ENCODE results near the gene RADIL. TPM values are rescaled to one million over a fixed set of nuclear protein-coding genes. Genes with fewer than 3 reads are reported as not detected.

The RADIL gene
- total and polyA plus RNA-seq, 3 donors from 2014 or later: 24.3 to 29.7 (median 25.6) TPM

DNA sequence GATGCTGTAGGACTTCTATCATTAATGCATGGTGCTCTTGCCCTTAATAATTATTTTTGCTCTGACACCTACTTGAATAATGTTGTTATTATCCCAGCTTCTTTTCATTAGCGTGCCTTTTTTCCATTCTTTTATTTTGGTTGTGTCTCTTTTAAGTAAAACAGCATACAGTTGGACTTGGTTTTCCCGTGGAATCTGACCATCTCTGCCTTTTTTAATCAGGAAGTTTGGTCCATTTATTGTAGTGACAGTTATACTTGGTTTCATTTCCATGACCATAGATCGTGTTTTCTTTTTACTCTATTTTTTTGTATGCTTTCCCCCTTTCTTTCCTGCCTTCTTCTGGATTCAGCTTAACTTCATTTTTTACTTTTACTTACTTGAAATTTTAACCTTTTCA is 26.3 kb downstream of the RADIL start:
- no peak for DNase-seq
- H3K4me1 ChIP-seq: no peaks in the 10 kb centered on the region
- WGBS, 2 donors: 88 to 89% methylated on average over 3 of the region's 3 CpGs
- no peaks in the 10 kb centered on the region for H3K27me3 ChIP-seq
- H3K36me3 ChIP-seq (ENCODE audit: low read depth, missing control alignments): no peaks in the 10 kb centered on the region
- no peak overlapping the region for H3K27ac ChIP-seq
- no peak for TF ChIP-seq POLR2A (IDR thresholded peaks at IDR 0.05)
- TF ChIP-seq, protein P1, sequence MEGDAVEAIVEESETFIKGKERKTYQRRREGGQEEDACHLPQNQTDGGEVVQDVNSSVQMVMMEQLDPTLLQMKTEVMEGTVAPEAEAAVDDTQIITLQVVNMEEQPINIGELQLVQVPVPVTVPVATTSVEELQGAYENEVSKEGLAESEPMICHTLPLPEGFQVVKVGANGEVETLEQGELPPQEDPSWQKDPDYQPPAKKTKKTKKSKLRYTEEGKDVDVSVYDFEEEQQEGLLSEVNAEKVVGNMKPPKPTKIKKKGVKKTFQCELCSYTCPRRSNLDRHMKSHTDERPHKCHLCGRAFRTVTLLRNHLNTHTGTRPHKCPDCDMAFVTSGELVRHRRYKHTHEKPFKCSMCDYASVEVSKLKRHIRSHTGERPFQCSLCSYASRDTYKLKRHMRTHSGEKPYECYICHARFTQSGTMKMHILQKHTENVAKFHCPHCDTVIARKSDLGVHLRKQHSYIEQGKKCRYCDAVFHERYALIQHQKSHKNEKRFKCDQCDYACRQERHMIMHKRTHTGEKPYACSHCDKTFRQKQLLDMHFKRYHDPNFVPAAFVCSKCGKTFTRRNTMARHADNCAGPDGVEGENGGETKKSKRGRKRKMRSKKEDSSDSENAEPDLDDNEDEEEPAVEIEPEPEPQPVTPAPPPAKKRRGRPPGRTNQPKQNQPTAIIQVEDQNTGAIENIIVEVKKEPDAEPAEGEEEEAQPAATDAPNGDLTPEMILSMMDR (IDR thresholded peaks at IDR 0.05): no peak
- H3K4me3 ChIP-seq: no peak overlapping the region
- intact Hi-C loops (cut with DNase I; ENCODE audit: low total_unique reads): no loop called here
- no peaks in the 10 kb centered on the region for H3K9me3 ChIP-seq

DNA sequence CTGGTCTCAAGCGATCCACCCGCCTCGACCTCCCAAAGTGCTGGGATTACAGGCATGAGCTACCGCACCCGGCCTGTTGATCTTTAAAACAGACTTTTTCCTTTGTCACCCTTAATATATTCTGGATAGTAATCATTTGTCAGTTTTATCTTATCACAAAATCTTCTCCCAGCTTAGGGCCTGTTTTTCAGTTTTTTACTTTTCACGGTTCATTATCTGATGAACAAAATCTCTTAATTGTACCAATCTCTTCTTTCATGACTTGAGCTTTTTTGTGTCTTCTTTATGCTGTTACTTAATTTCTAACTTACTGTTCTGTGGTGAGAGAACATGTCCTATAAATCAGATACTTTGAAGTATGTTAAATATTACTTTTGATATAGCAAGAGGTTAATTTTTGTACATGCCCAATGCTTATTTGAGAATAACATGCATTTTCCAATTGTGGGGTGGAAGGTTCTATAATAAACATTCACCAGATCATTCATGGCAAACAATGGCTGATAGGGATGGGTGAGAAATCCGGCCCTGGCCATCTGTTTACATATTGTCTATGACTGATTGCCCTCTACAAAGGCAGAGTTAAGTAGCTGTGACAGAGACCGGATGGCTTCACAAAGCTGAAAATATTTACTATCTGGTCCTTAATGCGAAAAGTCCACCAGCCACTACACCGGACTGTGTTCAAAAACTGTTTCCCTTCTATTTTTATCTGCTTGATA is 27.0 kb downstream of the RADIL start:
- intact Hi-C loops (cut with DNase I; ENCODE audit: low total_unique reads): no loop called here
- no peak for DNase-seq
- TF ChIP-seq, protein P1 (IDR thresholded peaks at IDR 0.05): no peak
- no peak for TF ChIP-seq POLR2A (IDR thresholded peaks at IDR 0.05)
- Histone ChIP-seq H3K27me3 (no peaks in the 10 kb centered on the region), H3K27ac (no peak overlapping the region), H3K9me3 (no peaks in the 10 kb centered on the region), H3K4me1 (no peaks in the 10 kb centered on the region), H3K36me3 (ENCODE audit: low read depth, missing control alignments) (no peaks in the 10 kb centered on the region), H3K4me3 (no peak overlapping the region)
- WGBS, 2 donors: 81 to 92% methylated on average over 10 of the region's 10 CpGs

DNA sequence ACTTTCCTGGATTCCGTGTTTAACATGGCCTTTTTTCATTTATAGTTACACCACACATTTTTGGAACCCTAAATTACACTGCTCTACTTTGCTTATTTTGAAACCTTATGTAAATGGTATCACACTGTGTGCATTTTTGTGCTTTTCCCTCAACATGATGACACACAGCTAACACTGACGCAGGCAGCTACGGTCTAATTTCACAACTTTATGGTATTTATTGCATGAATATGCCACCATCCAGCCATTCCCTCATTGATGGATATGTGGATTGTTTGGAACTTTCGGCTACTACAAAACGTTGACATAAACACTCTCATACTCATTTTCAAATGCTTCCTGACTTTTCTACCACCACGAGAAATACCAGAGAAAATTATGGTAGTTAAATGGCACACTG is 28.6 kb downstream of the RADIL start:
- Histone ChIP-seq H3K9me3 (no peaks in the 10 kb centered on the region), H3K4me3 (no peak overlapping the region), H3K4me1 (no peaks in the 10 kb centered on the region), H3K36me3 (ENCODE audit: low read depth, missing control alignments) (no peaks in the 10 kb centered on the region), H3K27me3 (no peaks in the 10 kb centered on the region), H3K27ac (no peak overlapping the region)
- DNase-seq: no peak
- intact Hi-C loops (cut with DNase I; ENCODE audit: low total_unique reads): no loop called here
- TF ChIP-seq POLR2A (IDR thresholded peaks at IDR 0.05): no peak
- TF ChIP-seq, protein P1 (IDR thresholded peaks at IDR 0.05): no peak
- 87 to 92% methylated on average over 6 of the region's 6 CpGs for WGBS, 2 donors

DNA sequence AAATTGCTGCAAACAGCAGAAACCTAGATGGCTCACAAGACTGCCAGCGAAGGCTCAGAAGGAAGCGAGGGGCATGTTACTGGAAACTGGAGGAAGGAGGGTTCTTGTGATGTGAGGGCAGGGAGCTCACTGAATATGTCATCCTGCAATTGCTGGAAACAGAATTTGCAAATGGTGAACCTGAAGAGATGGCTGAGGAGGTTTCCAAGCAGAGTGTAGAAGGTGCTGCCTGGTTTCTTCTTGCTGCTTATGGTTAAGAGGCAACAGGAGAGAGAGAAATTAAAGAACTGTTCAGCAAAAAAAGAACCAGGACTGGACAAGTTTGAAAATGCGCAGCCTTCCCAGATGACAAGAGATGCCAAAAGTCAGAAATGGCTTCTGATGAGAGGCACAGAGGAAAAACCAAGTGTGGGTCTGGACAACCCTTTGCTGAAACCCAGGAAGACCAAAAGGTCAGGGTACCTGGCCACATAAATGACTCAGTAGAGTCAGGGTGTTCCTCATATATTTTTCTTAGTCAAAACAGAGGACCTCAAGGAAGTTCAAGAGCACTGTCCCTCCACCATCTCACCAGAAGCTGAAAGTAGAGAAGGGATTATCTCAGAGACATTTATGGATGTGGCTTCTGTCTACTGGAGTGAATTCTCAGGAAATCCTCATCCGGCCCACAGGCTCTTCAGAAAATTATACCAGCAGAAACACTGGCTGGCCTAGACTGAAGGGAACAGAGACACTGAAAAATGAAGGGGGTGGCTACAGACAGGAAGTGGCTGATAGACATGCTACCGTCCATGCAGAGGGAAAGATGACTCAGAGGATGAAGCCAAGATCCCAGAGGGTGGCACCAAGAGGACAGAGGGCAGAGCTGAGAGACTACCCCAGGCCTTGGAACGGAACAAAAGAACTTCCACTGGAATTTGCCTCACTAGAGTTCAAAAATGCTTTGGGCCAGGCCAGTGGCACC is 31.8 kb downstream of the RADIL start:
- no peak overlapping the region for H3K4me3 ChIP-seq
- no peak for TF ChIP-seq POLR2A (IDR thresholded peaks at IDR 0.05)
- TF ChIP-seq, protein P1 (IDR thresholded peaks at IDR 0.05): no peak
- intact Hi-C loops (cut with DNase I; ENCODE audit: low total_unique reads): no loop called here
- H3K9me3 ChIP-seq: no peaks in the 10 kb centered on the region
- no peaks in the 10 kb centered on the region for H3K36me3 ChIP-seq (ENCODE audit: low read depth, missing control alignments)
- H3K27ac ChIP-seq: no peak overlapping the region
- 87 to 90% methylated on average over 6 of the region's 6 CpGs for WGBS, 2 donors
- H3K4me1 ChIP-seq: no peaks in the 10 kb centered on the region
- H3K27me3 ChIP-seq: no peaks in the 10 kb centered on the region
- DNase-seq: no peak
